HCT116 (cell line): ENCODE data around the gene XDH. TPM values are rescaled to one million over a fixed set of nuclear protein-coding genes. Genes with fewer than 3 reads are reported as not detected.

ENCODE experiments used
- ATAC-seq: fragments of 200-7000 bp; cut with Tn5 transposase; 2 replicates; pipeline ENCODE4 v1.9.1; 2020; ENCODE audit warnings: mild to moderate bottlenecking, moderate library complexity
- BruUV-seq: library from RNA; stranded (reverse); fragments of 400-500 nt; replicated peaks from 2 replicates; lab custom pipeline; 2021; lab: Mats Ljungman, UMichigan
- CTCF ChIA-PET: fragments of 300-600 bp; sonication (Branson Sonifier 250); formaldehyde crosslinking; loops from one replicate; lab custom pipeline; 2021; ENCODE audit warnings: antibody characterized with exemption; lab: Charles Lee
- POLR2A ChIA-PET: fragments of 300-600, 350-600 bp; sonication (Branson Sonifier 250); formaldehyde crosslinking; loops from one replicate; lab custom pipeline; 2021; ENCODE audit warnings: antibody characterized with exemption; lab: Charles Lee
- RAD21 ChIA-PET, 2 experiments: fragments of 300-600 bp; sonication (Branson Sonifier 250); formaldehyde crosslinking; loops; one replicate each; lab custom pipeline; 2023; ENCODE audit warnings: low total read pairs in 2 of 2; ENCODE audit not compliant: uncharacterized antibody in 2 of 2, unreplicated experiment in 2 of 2, low non-redundant PET in 1 of 2; lab: Charles Lee
- DNase-seq: peaks from one replicate; pipeline ENCODE4 v3.0.0-alpha.2; 2010; ENCODE audit warnings: low read depth, low spot score
- H2AFZ ChIP-seq: fragments of 200-600 bp; shearing (Covaris generic), sonication (generic); 2 replicates; pipeline ENCODE4 v1.6.1; 2017; ENCODE audit warnings: low read depth, mixed run types, mixed read lengths, antibody characterized with exemption, low read length; ENCODE audit not compliant: poor library complexity, severe bottlenecking
- H3K27ac ChIP-seq: 2 replicates; pipeline ENCODE4 v1.5.1; 2012; ENCODE audit warnings: low read depth, low read length
- H3K27me3 ChIP-seq: fragments of 200-600 bp; sonication (generic); 2 replicates; pipeline ENCODE4 v1.6.1; 2016; ENCODE audit warnings: mixed run types, low read length, mixed read lengths; ENCODE audit not compliant: insufficient read depth
- H3K36me3 ChIP-seq, 2 experiments: fragments of 200-500 bp in 1 of 2; fragments of 200-600 bp in 1 of 2; sonication (Bioruptor generic) in 1 of 2; sonication (generic) in 1 of 2; 2 replicates each; pipeline versions ENCODE4 v1.5.1 to v1.6.1; 2014 to 2016; ENCODE audit warnings: low read length in 2 of 2, inconsistent platforms in 1 of 2, mixed read lengths in 1 of 2, mixed run types in 1 of 2; ENCODE audit not compliant: insufficient read depth in 2 of 2, control insufficient read depth in 1 of 2
- H3K4me1 ChIP-seq, 2 experiments: fragments of 200-600 bp in 1 of 2; sonication (generic) in 1 of 2; 2 replicates each; pipeline versions ENCODE4 v1.5.1 to v1.6.1; 2012 to 2017; ENCODE audit warnings: low read length in 2 of 2, inconsistent platforms in 1 of 2, mild to moderate bottlenecking in 1 of 2, mixed read lengths in 1 of 2, mixed run types in 1 of 2, moderate library complexity in 1 of 2; ENCODE audit not compliant: insufficient read depth in 2 of 2, control insufficient read depth in 1 of 2
- H3K4me2 ChIP-seq: fragments of 200-600 bp; sonication (generic); 2 replicates; pipeline ENCODE4 v1.6.1; 2017; ENCODE audit warnings: mixed run types, low read length, mixed read lengths
- H3K4me3 ChIP-seq, 2 experiments: fragments of 200-600 bp in 1 of 2; sonication (generic) in 1 of 2; replicated peaks in 1 of 2; 2 replicates each; pipeline ENCODE4 v1.5.1; 2011 to 2016; ENCODE audit warnings: low read length in 2 of 2, control low read depth in 1 of 2, low read depth in 1 of 2, mild to moderate bottlenecking in 1 of 2, mixed read lengths in 1 of 2, mixed run types in 1 of 2
- H3K79me2 ChIP-seq: fragments of 200-600 bp; sonication (generic); 2 replicates; pipeline ENCODE4 v1.6.1; 2017; ENCODE audit warnings: mild to moderate bottlenecking, mixed run types, low read length, moderate library complexity, mixed read lengths; ENCODE audit not compliant: insufficient read depth
- H3K9ac ChIP-seq: fragments of 200-600 bp; sonication (generic); 2 replicates; pipeline ENCODE4 v1.6.1; 2016; ENCODE audit warnings: low read length, mixed read lengths
- H3K9me2 ChIP-seq: fragments of 200-600 bp; sonication (generic), shearing (Covaris generic); 2 replicates; pipeline ENCODE4 v1.6.1; 2017; ENCODE audit warnings: mixed run types, mild to moderate bottlenecking, moderate library complexity; ENCODE audit not compliant: insufficient read depth
- H3K9me3 ChIP-seq, 2 experiments: fragments of 200-500 bp in 1 of 2; fragments of 200-600 bp in 1 of 2; sonication (Bioruptor generic) in 1 of 2; sonication (generic) in 1 of 2; 2 replicates each; pipeline ENCODE4 v1.6.1; 2014 to 2017; ENCODE audit warnings: low read length in 2 of 2, mixed read lengths in 2 of 2, inconsistent platforms in 1 of 2, low read depth in 1 of 2, mild to moderate bottlenecking in 1 of 2, mixed run types in 1 of 2, moderate library complexity in 1 of 2; ENCODE audit not compliant: control insufficient read depth in 1 of 2, insufficient read depth in 1 of 2
- H4K20me1 ChIP-seq: fragments of 200-600 bp; sonication (generic), shearing (Covaris generic); 2 replicates; pipeline ENCODE4 v1.6.1; 2017; ENCODE audit warnings: mixed run types, mild to moderate bottlenecking, moderate library complexity; ENCODE audit not compliant: insufficient read depth
- CBX3 ChIP-seq: IDR thresholded peaks from 2 replicates; pipeline ENCODE4 v1.6.1; 2012; ENCODE audit warnings: low read depth
- CEBPB ChIP-seq: IDR thresholded peaks from 2 replicates; pipeline ENCODE4 v1.6.1; 2012; ENCODE audit warnings: low read depth
- CTCF ChIP-seq, 3 experiments: fragments of 200-600 bp in 1 of 3; sonication (generic) in 1 of 3; IDR thresholded peaks in 2 of 3; conservative IDR thresholded peaks in 1 of 3; 2 replicates each; pipeline ENCODE4 v1.5.1; 2012 to 2017; ENCODE audit warnings: low read depth in 2 of 3, low read length in 2 of 3, antibody characterized with exemption in 1 of 3, borderline replicate concordance in 1 of 3, control low read depth in 1 of 3, mild to moderate bottlenecking in 1 of 3, mixed read lengths in 1 of 3, mixed run types in 1 of 3, moderate library complexity in 1 of 3; ENCODE audit not compliant: insufficient read depth in 1 of 3
- JUND ChIP-seq: IDR thresholded peaks from 2 replicates; pipeline ENCODE4 v1.6.1; 2012
- POLR2A ChIP-seq: IDR thresholded peaks from 2 replicates; pipeline ENCODE4 v1.7.0; 2011; ENCODE audit warnings: borderline replicate concordance; ENCODE audit not compliant: insufficient read depth, insufficient read length; ENCODE audit errors: extremely low read depth
- RAD21 ChIP-seq: IDR thresholded peaks from 2 replicates; pipeline ENCODE4 v1.6.1; 2012; ENCODE audit warnings: low read depth, mild to moderate bottlenecking
- SP1 ChIP-seq: IDR thresholded peaks from 2 replicates; pipeline ENCODE4 v1.6.1; 2012; ENCODE audit warnings: low read depth
- SRF ChIP-seq: IDR thresholded peaks from 2 replicates; pipeline ENCODE4 v1.6.1; 2012; ENCODE audit warnings: low read depth
- TCF7L2 ChIP-seq: IDR thresholded peaks from 2 replicates; pipeline ENCODE4 v1.7.0; 2011; ENCODE audit warnings: borderline replicate concordance, inconsistent platforms; ENCODE audit not compliant: insufficient read depth, insufficient read length; ENCODE audit errors: extremely low read depth
- YY1 ChIP-seq: IDR thresholded peaks from 2 replicates; pipeline ENCODE4 v1.6.1; 2011; ENCODE audit warnings: low read length, low read depth, moderate library complexity, mild to moderate bottlenecking; ENCODE audit not compliant: insufficient replicate concordance; ENCODE audit errors: extremely low read depth
- ZFX ChIP-seq: fragments of 450-650 bp; IDR thresholded peaks from 2 replicates; pipeline ENCODE4 v1.6.1; 2017
- ZNF274 ChIP-seq: fragments of 200-500 bp; sonication (Bioruptor generic); IDR thresholded peaks from 2 replicates; pipeline ENCODE4 v1.6.1; 2014; ENCODE audit warnings: mild to moderate bottlenecking, low read depth, low read length, inconsistent platforms
- intact Hi-C: fragments of 100-400 bp; cut with micrococcal nuclease; formaldehyde crosslinking; loops from 2 replicates; pipeline ENCODE4 v1.10.0; 2022
- total RNA-seq: library from RNA; stranded (reverse); gene quantifications from one replicate; pipeline ENCODE4 v1.2.1, GENCODE V29; 2021; ENCODE audit not compliant: unreplicated experiment
- TF ChIP-seq, protein P1 (sequence below): IDR thresholded peaks from 2 replicates; pipeline ENCODE4 v1.6.1; 2012
- TF ChIP-seq, protein P2 (sequence below): IDR thresholded peaks from 2 replicates; pipeline ENCODE4 v1.6.1; 2012; ENCODE audit warnings: low read depth

Gene XDH
- total RNA-seq, 1 experiment from 2014 or later = 0.15 TPM

DNA sequence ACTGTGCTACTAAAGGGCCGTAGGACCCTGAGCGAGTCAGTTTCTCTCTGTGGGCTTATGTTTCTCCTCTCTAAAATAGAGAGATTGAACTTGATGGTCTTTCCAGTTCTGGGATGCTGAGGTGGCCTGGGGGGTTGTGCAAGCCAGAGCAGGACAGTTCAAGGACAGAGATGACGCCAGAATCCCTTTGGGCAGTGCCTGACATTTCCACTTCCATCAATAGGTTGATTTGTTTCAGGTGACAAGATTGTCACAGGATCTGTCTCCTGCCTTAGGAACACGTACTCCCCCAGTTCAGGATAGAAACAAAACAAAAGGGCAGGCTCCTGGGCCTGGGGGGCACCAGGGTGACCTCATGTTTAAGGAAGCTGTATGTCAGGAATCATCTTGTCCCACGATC is 82.0 kb downstream of the XDH start (continued):
- TF ChIP-seq, protein P1, sequence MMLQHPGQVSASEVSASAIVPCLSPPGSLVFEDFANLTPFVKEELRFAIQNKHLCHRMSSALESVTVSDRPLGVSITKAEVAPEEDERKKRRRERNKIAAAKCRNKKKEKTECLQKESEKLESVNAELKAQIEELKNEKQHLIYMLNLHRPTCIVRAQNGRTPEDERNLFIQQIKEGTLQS = no peak

GRCh38 chr2:31331156-31331555 is 83.4 kb downstream of the XDH start:
- no TSS peak for BruUV-seq
- no peaks in the 10 kb centered on the region for H3K9me2 ChIP-seq
- no peaks in the 10 kb centered on the region for H3K79me2 ChIP-seq
- intact Hi-C loops = loop anchor here (10.0 kb wide), 1 partner anchor 1116 kb away; no protein-coding TSS in a partner anchor
- H3K9ac ChIP-seq = no peak overlapping the region
- no peak overlapping the region for H3K4me2 ChIP-seq
- CTCF ChIA-PET = interaction anchor here (1.2 to 3.2 kb wide), 2 partner anchors 161 to 619 kb away, joined by 5 to 6 read pairs; no protein-coding TSS in a partner anchor
- H3K4me1 ChIP-seq = no peaks in the 10 kb centered on the region
- no peak for ATAC-seq
- TF ChIP-seq SRF = no peak
- TF ChIP-seq JUND = no peak
- TF ChIP-seq ZNF274 = no peak
- no peak for TF ChIP-seq CBX3
- TF ChIP-seq POLR2A = no peak
- no peak for TF ChIP-seq ZFX
- TF ChIP-seq CEBPB = no peak
- no peak for TF ChIP-seq RAD21
- TF ChIP-seq, protein P2, sequence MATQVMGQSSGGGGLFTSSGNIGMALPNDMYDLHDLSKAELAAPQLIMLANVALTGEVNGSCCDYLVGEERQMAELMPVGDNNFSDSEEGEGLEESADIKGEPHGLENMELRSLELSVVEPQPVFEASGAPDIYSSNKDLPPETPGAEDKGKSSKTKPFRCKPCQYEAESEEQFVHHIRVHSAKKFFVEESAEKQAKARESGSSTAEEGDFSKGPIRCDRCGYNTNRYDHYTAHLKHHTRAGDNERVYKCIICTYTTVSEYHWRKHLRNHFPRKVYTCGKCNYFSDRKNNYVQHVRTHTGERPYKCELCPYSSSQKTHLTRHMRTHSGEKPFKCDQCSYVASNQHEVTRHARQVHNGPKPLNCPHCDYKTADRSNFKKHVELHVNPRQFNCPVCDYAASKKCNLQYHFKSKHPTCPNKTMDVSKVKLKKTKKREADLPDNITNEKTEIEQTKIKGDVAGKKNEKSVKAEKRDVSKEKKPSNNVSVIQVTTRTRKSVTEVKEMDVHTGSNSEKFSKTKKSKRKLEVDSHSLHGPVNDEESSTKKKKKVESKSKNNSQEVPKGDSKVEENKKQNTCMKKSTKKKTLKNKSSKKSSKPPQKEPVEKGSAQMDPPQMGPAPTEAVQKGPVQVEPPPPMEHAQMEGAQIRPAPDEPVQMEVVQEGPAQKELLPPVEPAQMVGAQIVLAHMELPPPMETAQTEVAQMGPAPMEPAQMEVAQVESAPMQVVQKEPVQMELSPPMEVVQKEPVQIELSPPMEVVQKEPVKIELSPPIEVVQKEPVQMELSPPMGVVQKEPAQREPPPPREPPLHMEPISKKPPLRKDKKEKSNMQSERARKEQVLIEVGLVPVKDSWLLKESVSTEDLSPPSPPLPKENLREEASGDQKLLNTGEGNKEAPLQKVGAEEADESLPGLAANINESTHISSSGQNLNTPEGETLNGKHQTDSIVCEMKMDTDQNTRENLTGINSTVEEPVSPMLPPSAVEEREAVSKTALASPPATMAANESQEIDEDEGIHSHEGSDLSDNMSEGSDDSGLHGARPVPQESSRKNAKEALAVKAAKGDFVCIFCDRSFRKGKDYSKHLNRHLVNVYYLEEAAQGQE = no peak
- TF ChIP-seq YY1 = no peak
- no peak for TF ChIP-seq TCF7L2
- no peak for TF ChIP-seq SP1
- no peak for TF ChIP-seq CTCF (IDR thresholded peaks at IDR 0.05 in 2 of 3, conservative IDR thresholded peaks at IDR 0.05 in 1 of 3; ENCODE audit: borderline replicate concordance in 1 of 3, insufficient read depth in 1 of 3, low read depth in 2 of 3, low read length in 2 of 3)
- TF ChIP-seq, all 23 proteins: peak for 0
- Histone ChIP-seq H3K27me3 (peaks cover 25% of the 10 kb centered on the region), H4K20me1 (no peaks in the 10 kb centered on the region), H3K27ac (no peak overlapping the region), H2AFZ (no peak overlapping the region), H3K4me3 (no peak overlapping the region), H3K36me3 (no peaks in the 10 kb centered on the region), H3K9me3 (no peaks in the 10 kb centered on the region)
- POLR2A ChIA-PET = no interaction called here
- no peak for DNase-seq
- RAD21 ChIA-PET = no interaction called here
